NCI-H2107 treated with DMSO at 0.1 percent for 48 hours (cell line): ENCODE measurements around the gene FRMD4A.
"Not testable (repeated sequence)": the region's sequence is repeated elsewhere in the genome, so short reads cannot be mapped to it uniquely, and the experiment has no call there.

Source experiments
- DNase-seq: peaks from one replicate; lab custom pipeline; 2025; ENCODE audit not compliant: unreplicated experiment; lab: John Stamatoyannopoulos, UW

FRMD4A gene

DNA sequence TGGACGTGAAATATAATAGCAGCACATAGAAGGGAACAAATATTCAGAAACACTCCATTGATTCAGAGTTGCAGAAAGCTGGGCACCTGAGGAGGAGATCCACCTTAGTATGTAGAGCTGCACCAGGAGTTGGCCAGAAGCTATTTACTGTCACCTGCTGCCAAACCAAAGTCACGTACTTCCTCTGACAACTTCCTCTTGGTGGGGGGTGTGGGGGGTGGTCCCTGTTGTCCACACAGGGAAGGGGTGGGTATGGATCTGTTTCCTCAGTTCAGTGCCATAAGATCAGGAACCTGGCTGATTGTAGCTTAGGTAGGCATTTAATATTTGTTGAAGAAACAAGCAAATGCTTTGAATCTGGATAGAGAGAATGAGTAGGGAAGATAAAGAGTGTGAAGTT, 264.6 kb downstream of the FRMD4A start:
- no peak for DNase-seq

DNA sequence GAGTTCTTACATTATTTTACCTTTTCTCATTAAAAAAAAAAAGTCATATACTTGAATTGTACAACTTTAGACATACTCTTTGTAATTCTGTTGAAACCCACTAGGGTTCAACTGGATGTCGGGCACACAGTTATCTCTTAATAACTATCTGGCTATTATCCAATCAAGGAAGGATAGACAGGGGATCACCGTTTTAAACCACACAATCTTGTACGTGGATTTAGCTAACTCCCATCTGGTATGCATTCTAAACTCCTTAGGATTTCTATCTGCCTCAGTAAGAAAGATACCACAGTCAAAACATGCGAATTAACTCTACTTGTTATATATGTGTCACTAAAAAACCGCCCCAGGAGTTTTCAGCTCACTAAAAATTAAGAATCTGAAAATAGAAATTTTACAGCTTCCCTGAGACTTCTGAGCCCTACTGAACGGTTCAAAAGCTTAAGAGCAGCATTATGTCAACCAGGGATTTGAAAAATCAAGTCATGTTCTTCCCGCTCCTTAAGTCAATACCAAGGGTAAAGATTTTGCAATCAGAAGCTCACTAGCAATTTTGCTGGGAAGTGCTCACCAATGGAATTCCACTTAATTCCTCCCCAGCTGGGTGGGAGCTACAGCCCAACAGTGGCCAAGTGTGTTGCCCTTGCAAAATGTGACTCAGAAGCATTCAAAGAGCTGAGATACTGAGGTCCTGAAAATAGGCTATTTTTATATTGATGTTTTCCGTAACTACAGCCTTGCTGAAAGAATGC, 267.0 kb downstream of the FRMD4A start:
- DNase-seq: no peak

DNA sequence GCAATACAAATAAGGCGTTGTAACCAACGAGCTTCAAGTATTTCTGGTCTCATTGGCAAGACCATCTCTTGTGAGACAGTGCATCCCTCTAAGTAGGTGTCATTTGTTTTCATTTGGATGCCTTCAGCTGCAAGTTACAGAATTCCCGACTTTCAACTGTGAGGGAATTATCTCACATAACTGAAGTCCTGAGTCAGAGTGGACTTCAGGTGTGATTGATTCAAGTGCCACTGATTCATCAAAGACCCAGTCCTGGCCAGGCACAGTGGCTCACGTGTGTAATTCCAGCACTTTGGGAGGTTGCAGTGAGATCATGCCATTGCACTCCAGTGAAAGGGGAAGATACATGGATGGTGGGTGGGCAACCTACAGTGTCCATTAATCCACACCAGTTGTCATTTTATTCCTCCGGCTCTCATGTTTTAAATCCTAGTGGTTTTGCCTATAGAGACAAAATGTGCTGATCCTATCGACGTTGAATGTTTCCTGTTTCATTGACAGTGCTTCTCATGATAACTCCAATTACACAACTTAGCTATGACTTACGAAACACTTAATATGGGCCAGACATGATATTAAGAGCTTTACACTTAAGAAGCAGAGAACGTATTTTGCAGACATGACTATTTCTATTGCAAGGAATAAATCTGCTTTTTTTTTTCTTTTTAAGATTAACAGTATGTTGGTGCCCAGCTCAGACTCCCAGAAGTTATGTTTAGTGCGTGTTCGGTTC, 268.0 kb downstream of the FRMD4A start:
- DNase-seq: no peak

DNA sequence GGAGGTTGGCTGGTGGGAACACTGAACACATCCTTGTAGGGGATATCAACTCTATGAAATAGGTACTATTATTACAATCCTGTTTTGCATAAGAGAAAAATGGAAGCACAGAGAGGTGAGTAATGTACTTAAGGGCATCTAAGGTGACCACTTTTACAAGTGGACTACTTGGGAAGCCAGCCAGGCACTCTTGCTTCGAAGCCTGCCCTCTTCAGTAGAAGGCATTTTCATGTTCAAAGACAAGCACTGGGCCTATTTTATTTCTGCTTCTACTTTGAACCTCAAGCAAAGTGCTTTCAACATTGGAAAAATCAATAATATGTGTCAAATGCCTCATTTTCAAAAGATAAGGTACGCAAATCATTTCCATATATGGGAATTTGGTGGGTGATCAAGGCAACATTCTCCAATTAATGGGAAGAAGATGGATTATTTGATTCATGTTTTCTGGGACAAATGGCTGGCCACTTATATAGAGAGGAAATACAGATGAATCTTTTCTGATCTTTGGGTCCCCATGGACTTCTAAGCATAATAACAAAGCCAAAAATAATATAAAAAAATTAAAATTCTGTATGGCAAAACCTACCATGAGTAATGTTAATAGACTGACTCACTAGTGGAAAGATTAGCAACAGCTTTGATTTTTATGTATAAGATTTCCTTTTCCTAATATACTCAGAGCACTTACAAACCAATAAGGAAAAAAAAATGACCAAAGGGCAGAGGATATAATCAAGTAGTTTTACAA, 270.2 kb downstream of the FRMD4A start:
- DNase-seq: no peak

DNA sequence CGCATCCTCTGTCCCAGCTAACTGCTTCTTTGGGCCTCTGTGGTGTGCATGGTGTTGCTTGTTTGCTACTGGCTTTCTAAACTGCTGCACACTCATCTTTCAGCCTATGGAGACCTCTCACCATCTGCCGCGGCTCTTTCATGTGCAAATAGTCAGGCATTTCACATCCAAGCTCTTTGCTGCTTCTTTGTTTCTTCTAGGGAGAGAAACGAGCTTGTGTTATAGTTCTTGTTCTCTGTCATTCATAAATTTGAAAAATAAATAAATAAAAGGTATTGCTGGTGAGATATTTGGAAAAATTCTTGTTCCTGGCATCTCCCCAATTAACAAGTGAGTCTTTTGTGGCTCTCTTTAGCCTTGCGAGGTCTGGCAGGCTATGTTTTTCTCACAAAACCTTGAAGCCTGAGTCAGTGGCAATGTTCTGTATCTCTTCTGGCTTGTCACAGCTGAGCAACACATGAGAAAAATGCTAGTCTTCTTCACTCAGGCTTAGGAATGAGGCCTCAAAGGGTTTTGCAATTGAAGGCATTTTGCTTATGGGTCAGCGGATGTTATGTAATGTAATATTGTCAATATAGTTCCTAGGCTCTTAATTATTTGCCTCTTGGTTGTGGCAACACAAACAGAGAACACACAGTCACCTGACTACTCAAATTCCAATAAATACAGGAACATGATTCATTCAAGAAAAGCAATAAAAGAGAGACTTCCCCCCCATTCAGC, 274.0 kb downstream of the FRMD4A start:
- DNase-seq: no peak

DNA sequence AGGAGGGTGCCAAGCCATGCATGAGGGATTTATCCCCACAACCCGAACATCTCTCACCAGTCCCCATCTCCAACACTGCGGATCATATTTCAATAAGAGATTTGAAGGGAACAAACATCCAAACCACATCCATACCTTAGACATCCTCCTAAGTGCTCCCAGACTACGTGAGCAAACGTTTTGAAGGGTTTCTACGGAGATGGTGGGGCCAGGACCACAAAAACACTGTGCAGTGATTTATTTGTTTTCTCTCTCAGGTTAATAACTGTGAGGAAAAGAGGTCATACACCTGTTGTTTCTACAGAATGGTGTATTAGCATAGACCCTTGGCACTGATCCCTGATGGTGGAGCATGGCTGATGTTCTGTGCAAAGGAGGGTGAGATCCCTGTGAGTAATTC, 277.8 kb downstream of the FRMD4A start:
- no peak for DNase-seq

DNA sequence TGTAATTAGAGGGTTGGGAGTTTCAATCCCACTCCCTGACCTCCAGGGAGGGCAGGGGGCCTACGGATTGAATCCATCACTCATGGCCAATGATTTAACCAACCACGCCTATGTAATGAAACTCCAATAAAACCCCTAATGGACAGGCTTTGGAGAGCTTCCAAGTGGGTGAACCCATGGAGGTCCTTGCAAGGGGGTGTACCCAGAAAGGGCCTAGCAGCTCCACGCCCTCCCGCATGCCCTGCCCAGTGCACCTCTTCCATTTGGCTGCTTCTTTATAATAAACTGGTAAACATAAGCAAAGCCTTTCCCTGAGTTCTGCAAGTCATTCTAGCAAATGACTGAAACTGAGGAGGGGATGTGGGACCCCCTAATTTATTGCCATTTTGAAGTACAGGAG, 280.1 kb downstream of the FRMD4A start:
- DNase-seq: no peak

DNA sequence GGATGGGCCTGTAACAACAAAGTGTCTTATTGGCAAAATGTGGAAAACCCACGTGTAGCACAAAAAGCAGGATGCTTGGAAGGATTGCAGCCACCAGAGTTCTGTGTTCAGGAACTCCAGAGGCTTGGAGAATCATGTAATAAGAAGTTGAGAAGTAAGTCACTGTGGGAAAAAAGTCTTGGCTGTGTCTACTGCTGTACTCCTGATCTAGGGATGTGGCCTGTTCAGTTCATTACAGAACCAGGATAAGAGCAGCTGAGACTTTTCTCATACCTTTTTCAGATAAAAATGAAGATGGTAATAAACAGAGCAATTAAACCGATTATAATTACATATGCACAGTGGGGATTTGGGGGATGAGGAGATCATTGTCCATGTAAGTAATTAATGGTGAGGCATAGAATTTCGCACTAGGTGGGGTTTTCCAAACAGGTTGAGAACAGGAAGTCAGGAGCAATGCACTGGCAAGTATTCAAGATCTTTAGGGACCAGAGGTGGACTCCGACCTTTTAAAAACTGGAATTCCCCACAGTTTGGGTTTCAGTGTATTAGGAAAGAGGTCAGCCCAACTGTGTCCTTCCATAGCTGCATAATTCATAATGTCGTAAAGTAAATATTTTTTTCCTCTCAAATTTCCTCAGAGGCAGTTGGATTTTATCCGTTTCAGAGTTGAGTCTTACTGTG, 281.7 kb downstream of the FRMD4A start:
- DNase-seq: no peak

DNA sequence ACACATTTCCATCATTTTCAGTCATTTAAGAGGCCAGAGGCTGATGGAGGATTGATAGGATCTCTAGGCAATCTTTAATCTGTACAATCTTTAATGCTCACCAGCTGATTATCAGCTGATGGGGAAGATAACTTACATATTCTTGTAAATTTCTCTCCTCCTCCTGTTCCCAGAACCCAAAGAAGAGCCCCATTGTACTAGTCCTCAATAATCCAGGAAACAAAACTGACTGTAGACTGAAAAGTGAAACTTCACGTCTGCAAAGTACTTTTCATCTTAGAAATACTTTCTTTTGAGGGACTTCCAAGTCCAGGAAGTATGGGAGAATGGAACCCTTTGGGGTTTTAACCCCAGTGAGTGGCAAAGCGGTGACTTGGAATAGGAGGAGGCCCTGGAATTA, 283.3 kb downstream of the FRMD4A start:
- DNase-seq: no peak

DNA sequence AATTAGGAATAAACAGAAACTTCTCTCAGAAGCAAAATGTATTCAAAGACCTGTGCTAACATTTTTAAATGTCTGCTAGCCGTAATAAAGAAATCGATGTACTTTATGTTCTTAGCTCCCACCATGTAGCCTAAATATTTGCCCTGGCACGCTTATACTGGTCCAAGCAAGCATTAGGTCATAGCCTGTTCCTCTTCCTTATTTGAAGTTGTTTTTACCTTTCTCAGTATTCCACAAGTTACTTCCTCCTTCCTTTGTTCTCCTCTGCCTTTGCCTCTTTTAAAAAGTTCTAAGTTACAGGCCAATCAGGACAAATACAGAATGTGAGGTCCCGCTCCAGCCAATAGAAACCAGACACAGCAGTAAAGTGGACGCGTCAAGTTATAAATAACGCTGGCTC, 288.7 kb downstream of the FRMD4A start:
- not testable (repeated sequence) for DNase-seq

DNA sequence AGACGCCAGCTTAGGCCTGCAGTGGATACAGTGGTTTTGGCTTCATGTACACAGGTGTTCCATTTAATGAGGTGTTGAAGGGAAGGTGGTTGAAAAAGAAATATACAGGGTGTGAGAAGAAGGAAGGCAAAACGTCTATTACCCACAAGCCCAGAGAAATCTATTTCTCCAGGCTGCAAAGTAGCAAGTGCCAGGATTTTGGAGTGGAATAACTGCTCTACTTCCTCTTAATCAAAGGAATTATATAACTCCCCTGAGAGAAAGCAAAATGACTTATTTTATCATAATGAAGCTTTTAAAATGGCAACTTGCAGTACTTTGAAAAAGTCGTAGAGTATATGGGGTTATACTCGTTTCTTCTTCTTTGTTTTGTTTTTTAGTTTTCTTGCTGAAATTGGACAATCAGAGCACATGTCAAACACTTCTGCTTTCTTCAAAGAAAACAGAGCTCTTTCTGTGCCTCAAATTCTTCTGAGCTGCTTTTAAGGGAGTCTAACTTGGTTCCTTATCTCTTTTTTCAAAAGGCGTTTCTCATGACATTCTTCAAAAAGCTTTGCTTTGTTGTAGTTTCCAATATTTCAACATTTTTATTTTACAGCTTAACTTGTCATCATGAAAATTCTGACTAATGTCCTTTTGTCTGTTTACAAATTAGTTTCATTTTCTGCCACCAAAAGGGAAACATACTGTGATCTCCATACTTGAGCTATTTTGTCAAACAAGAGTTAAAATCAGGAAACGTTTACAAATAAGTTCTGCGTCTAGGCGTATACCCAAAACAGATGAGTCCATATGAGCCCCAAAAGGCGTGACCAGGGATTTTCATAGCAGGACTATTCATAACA, 289.7 kb downstream of the FRMD4A start:
- DNase-seq: no peak

DNA sequence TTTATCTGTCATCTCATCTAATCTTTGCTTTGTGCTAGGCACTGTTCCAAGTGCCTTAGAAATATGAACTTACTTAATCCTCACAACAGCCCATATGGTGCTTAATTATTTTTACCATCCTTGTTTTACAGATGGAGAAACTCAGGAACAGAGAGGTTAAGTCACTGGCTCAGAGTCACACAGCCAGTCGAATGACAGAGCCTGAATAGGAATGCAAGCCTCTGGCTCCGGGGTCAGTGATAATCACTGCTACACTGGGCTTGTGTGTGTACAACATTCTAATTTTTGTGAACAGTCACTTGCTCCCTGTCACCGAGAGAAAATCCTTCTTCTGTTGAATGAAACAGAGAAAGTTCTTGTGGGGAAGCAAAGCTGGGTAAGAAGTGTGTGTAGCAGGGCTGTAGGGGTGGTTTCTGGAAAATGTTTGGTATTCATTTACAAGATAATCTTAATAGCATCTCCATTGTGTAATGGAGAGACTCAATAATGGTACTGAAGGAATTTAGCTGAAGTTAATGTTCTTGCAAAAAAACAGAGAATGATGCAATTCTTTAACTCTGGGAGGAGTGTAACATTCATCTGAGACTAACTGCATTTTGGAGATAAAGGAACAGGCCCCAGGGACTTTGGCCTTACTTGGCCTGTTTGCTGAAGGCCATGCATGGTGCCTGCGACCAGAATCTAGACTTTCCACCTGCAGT, 290.6 kb downstream of the FRMD4A start:
- DNase-seq: no peak

DNA sequence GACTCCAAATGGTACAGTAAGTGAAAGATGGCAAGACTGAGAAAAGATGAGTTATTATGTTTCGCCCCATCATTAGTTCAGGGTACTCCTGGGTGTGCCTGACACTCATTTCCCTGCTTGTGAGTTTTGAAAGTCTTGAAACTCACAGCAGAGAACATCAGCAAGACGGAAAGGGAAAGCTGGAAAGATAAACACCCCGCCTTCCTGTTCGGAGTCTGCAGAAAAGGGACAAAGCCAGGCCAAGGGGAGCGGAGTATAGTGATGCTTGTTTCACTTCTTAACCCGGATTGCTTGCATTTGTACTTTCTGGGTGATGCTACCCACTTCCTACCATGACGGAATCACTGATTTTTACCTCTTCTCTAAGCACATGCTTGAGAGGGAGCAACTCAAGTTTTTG, 294.5 kb downstream of the FRMD4A start:
- no peak for DNase-seq

DNA sequence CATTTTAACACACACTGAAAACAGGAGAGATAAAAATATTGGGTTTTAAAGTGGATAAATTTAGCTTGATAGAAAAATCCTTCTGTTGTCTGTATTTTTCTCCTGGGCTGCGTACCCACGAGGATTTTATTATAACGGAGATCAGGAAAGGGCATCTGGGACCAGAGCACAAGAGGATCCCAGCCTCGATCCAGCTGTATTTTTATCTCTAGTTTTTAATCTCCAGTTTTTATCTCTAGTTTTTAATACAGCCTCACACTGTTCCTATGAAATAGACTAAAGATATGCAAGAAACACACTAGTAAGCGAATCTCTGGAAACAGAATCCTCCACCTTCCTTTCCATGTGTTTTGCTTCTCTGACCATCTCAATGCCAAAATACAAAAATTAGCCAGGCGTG, 295.2 kb downstream of the FRMD4A start:
- no peak for DNase-seq

DNA sequence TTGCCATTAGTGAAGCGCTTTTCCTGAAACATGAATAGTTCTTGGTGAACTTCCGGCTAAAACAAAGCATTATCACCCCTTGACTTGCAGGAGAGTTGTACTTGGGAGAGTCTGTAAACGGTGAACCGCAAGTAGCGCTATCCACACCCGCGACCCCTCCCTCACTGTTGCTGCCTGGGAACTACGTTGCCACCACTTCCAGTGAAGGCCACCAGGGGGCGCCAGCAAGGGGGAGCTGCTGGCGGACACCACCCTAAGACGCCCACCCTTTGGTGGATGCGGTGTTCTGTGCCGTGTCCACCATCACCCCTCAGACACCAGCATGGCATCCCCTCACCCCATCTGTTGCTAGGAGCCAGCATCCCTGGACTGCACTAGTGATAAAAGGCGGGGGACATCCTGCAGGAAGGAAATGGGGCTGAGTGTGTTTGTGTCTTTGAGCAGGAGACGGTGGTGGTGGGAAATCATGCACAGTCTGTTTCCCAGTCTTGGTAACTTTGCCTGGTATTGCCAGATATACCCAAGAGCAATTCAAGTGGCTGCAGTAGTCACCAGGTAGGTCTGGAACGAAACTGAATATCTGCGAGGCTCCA, 298.2 kb downstream of the FRMD4A start:
- no peak for DNase-seq

DNA sequence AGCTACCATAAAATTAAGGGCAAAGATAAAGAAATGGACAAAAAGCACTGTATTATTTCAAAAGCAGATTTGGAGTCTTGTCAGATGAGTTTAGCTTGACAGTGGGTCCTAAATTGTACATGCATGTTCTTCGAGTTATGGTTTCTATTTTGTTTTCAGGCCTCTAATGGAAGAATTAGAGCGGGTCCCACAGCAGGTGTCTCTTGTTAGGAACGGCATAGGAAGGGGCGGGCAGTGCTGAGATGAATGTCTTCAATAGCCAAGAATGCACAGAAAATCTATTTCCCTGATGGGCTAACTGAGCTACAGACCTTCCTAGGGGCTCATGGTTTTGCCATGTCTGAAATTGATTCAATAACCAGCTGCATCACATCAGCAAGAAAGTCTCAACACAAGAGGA, 304.4 kb downstream of the FRMD4A start:
- no peak for DNase-seq

DNA sequence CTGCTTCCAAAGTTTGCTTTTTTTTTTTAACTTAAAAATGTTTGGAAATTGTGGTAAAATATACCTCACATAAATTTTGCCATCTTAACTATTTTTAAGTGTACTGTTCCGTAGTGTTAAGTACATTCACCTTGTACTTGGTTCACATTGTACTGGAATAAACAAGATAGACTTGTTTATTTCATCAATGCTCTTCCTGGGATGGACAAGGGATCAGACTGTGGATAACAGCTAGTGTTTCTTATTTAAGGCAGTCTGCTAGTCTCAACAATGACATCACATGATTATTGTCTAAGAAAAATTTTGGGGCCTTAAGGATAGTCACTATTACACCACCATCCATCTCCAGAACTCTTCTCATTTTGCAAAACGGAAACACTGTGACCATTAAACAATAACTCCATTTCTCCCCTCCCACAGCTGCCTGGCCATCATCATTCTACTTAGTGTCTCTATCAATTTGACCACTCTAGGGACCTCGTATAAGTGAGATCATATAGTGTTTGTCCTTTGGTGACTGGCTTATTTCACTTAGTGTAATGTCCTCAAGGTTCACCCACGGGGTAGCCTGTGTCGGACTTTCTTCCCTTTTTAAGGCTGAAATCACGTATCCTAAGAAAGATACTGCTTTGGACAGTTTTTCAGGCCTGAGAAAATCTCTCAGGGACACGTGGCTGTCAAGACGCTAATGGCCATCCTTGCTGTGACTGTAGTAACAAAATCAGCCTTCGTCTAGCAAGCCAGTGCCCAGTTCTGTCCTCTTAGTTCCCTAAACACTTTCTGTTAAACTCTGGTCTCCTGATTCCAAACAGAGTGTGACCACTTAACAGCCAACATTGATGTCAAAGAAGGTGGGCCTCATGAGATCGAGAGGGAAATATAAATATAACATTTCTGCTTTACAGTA, 305.2 kb downstream of the FRMD4A start:
- no peak for DNase-seq
